ENCODE data around the gene COL6A2.
"Not testable (repeated sequence)": the region's sequence is repeated elsewhere in the genome, so short reads cannot be mapped to it uniquely, and the experiment has no call there.

COL6A2 gene

DNA sequence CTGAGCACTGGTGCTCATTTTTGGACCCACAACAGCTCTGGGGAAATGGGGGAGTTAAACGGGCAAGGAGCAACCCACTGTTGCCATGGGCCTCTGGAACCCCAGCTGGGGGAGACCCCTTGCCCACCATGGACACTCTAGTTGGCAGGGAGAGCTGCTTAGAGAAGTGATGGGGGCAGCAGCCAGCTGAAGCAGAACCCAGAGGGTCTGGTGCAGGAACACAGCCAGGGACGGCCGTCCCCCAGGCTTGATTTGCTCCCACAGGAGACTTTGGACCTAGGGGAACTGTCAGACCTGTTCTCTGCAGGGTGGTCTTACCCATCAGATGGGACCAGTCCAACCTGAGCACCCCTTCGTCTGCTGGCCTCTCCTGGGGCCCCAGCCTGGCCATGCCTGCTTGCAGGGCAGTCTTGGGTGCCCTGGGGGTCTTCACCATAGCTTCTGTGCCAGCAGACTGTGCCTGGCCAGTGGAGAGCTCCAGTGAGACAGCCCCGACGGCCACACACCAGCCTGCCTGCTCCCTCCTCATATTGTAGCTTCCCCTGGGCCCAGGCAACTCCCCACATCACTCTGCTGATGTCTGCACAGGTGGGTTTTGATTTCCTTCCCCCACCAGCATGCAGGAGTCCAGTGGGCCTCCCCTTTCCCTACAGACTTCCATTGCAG lies 75.1 kb downstream of the COL6A2 start:
- no peak for DNase-seq (ENCODE audit: low read depth in 2 of 2)

DNA sequence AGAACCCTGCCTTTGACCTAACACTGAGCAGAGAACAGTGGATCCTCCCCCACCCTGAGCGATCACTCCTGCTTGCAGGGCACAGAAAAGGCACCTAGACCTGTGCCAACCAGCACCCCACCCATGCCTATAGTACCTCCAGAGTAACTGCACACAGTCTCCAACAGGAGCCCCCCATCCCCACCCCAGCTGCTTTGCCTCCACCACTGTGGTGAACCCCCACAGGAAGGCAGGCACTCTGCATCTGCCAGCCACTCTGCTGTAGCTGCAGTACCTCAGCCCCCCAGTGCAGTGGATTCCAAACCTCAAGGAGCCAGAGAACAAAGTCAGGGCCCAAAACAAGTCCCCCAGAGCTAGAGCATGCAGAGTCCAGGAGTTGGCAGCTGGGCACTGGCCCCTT lies 75.7 kb downstream of the COL6A2 start:
- DNase-seq (ENCODE audit: low read depth in 2 of 2): no peak

DNA sequence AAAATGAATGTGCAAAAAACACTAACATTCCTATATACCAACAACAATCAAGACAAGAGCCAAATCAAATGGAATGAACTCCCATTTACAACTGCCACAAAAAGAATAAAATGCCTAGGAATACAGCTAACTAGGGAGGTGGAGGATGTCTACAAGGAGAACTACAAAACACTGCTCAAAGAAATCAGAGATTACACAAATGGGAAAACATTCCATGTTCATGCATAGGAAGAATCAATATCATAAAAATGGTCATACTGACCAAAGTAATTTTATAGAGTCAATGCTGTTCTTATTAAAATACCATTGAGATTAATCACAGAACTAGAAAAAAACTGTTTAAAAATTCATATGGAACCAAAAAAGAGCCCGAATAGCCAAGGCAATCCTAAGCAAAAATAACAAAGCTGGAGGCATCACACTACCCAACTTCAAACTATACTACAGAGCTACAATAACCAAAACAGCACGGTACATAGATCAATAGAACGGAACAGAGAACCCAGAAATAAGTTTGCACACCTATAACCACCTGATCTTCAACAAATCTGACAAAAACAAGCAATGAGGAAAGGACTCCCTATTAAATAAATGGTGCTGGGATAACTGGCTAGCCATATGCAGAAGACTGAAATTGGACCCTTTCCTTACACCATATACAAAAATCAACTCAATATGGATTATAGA lies 78.7 kb downstream of the COL6A2 start:
- not testable (repeated sequence) for DNase-seq (ENCODE audit: low read depth in 2 of 2)

GRCh38 chr21:46178961-46179360 lies 81.0 kb downstream of the COL6A2 start:
- no peak for DNase-seq (ENCODE audit: low read depth in 2 of 2)

Measured in stimulated activated CD4-positive, alpha-beta T cell treated with anti-CD3 and anti-CD28 coated beads, Interleukin-1b, Interleukin-23, amount 100 ng/mL, for 1 hour (primary cell).